Activated naive CD4-positive, alpha-beta T cell treated with anti-CD3 and anti-CD28 coated beads, Interleukin-2, amount 50 U/mL, for 24 hours (primary cell): ENCODE measurements around the gene MED25.

ENCODE experiments used
- H3K27ac Mint-ChIP-seq: one replicate; pipeline ENCODE4 v1.8.0; 2021; ENCODE audit warnings: mild to moderate bottlenecking, mixed read lengths
- H3K27me3 Mint-ChIP-seq: one replicate; pipeline ENCODE4 v1.8.0; 2021; ENCODE audit warnings: mixed read lengths
- H3K36me3 Mint-ChIP-seq: one replicate; pipeline ENCODE4 v1.8.0; 2021; ENCODE audit warnings: mixed read lengths
- H3K4me1 Mint-ChIP-seq: one replicate; pipeline ENCODE4 v1.8.0; 2021; ENCODE audit warnings: mixed read lengths
- H3K4me3 Mint-ChIP-seq: one replicate; pipeline ENCODE4 v1.8.0; 2021; ENCODE audit warnings: mild to moderate bottlenecking, mixed read lengths
- H3K9me3 Mint-ChIP-seq: one replicate; pipeline ENCODE4 v1.8.0; 2021; ENCODE audit warnings: mixed read lengths

MED25 gene

DNA sequence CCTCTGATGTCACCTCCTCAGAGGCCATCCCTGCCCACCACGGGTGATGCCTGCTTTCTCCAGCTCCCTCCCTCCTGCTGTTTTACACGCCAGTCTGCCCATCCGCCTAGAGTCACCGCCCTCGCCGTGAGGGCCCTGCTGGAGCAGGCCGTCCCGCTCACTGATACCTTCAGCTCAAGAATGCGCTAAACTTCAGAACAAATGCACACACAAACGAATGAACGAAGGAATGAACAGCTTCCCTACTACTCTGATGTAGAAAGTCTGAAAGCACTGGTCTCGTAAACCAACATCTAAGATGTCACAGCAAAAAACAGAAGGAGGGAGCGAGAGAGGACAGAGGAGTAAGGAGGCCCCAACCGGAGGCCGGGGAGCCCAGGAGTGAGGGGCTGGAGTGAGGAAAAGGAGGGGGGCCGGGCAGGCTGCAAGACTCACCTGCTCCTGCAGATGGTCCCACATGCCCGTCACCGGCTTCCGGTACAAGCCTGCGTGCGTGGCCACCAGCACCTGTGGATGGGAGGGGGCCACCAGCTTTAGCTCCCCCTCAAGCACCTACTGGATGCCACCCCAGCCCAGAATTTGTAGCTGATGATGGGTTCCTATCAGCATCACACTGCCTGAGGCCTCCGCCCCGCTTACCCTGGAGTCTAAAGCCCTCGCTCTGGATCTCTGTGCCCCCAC, 45.3 kb downstream of the MED25 start:
- no peak overlapping the region for H3K4me3 Mint-ChIP-seq
- peak overlapping the region; percentile 31 for H3K27ac Mint-ChIP-seq
- no peaks in the 10 kb centered on the region for H3K27me3 Mint-ChIP-seq
- peaks cover 40% of the 10 kb centered on the region for H3K4me1 Mint-ChIP-seq
- peaks cover 9% of the 10 kb centered on the region for H3K36me3 Mint-ChIP-seq
- no peaks in the 10 kb centered on the region for H3K9me3 Mint-ChIP-seq

DNA sequence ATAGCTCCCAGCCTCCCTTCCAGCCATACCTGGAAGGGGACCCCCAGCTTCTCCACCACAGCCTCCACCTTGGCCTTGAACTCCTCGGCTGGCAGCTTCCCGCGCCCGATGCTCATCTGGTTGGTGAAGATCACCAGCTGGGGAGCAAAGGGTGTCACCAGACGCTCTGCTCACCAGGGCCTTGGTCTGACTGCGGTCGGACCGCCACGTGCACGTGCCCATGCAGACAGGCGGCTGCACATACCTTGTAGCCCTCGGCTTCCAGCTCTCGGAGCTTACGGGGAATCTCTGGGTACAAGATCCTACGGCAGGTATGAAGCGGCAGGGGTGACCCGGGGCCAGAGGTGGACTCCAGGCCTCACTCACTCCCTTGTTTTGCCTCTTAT, 45.8 kb downstream of the MED25 start:
- peaks cover 40% of the 10 kb centered on the region for H3K4me1 Mint-ChIP-seq
- no peaks in the 10 kb centered on the region for H3K27me3 Mint-ChIP-seq
- H3K4me3 Mint-ChIP-seq = no peak overlapping the region
- H3K9me3 Mint-ChIP-seq = no peaks in the 10 kb centered on the region
- peaks cover 9% of the 10 kb centered on the region for H3K36me3 Mint-ChIP-seq
- H3K27ac Mint-ChIP-seq = no peak overlapping the region

DNA sequence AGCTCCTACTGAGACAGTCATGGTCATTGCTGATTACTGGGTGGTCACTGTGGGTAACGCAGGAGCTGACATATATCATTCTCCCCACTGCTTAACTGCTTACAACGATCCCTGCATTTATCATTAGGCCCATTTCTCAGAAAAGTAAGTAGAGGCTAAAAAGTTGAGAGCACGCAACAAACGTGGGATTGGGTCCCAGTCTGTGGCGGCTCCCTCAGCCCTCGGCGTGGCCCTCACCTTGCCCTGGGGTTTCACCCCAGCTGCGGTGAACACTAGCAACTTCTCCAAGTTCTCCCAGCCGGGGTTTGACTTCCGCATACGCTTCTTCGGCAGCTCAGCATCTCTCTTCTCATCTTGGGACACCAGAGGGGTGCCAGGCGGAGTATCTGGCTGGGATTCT, 46.8 kb downstream of the MED25 start:
- peaks cover 9% of the 10 kb centered on the region for H3K36me3 Mint-ChIP-seq
- H3K27me3 Mint-ChIP-seq = no peaks in the 10 kb centered on the region
- no peaks in the 10 kb centered on the region for H3K9me3 Mint-ChIP-seq
- no peak overlapping the region for H3K27ac Mint-ChIP-seq
- no peak overlapping the region for H3K4me3 Mint-ChIP-seq
- H3K4me1 Mint-ChIP-seq = peaks cover 40% of the 10 kb centered on the region

DNA sequence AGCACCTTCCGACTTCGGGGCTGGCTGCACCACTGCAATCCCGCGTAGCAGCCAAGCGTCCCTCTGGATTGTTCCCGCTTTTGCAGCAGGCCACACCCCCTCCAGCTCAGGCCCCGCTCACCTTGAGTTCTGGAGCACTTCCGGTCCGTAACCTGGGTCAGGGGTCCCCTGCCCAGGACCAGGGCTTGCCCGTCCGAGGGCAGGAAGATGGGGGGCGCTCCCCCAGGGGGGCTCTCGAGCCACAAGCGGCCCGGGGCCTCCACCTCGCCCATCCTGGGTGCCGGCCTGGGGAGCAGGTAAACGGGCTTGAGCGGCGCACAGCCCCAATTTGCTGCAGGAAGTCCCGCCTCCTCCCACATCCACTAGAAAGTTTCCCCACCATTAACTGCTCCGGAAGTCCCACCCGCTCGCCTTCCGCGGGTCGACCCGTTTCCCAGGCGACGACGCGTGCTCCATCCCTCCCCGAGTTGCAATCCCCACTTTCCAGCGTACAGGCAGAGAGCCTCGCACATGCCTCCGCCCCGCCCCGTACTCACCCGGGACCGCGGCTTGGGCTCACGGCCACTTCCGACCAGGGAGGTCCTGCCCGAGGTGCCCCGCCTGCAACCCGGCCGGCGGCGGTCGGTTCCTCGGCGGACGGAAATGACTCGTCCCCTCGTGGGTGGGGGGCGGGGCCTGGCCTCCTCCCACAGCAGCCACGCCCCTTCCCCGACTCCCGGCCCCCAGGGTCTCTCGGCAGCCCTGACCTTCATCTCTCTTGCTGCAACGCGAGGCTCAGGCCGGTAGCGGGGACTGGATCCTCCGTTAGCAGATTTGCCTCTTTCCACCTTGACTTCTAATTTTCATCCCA, 49.1 kb downstream of the MED25 start, which contains the start of gene PNKP:
Gene PNKP (minus strand): TSS at position 644 of the 850 bp plus-strand sequence. CDS start 372 bp downstream, at position 272.
- Mint-ChIP-seq H3K4me1 (peaks cover 48% of the 10 kb centered on the region), H3K27ac (peak within 1 kb of the TSS; percentile 96), H3K27me3 (no peaks in the 10 kb centered on the region), H3K9me3 (no peaks in the 10 kb centered on the region), H3K36me3 (peaks cover 9% of the 10 kb centered on the region), H3K4me3 (peak within 1 kb of the TSS; percentile 94)

DNA sequence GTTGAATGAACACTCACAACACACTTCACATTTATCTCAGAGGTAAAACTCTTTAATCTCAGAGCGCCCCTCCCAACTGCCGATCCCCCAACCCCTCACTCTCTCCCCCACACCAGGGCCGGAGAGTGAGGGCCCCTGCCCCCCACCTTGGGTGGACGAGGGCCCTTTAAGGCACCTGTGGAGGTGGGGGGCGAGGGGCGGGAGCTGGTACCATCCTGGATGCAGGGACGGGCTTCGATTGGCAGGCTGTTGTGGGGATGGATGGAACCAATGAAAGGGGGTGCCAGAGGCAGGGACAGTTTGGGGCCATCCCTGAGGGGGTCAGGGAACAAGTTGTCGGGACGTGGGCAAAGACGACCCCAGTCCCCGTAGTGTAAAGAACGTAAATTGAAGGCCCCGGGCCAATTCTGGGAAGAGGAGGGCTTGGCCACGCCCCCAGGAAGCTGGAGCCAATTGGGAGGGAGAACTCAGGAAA, 51.0 kb downstream of the MED25 start:
- peaks cover 5% of the 10 kb centered on the region for H3K36me3 Mint-ChIP-seq
- H3K27ac Mint-ChIP-seq = no peak overlapping the region
- H3K4me1 Mint-ChIP-seq = peaks cover 42% of the 10 kb centered on the region
- H3K4me3 Mint-ChIP-seq = peak overlapping the region; percentile 36
- H3K9me3 Mint-ChIP-seq = no peaks in the 10 kb centered on the region
- no peaks in the 10 kb centered on the region for H3K27me3 Mint-ChIP-seq

DNA sequence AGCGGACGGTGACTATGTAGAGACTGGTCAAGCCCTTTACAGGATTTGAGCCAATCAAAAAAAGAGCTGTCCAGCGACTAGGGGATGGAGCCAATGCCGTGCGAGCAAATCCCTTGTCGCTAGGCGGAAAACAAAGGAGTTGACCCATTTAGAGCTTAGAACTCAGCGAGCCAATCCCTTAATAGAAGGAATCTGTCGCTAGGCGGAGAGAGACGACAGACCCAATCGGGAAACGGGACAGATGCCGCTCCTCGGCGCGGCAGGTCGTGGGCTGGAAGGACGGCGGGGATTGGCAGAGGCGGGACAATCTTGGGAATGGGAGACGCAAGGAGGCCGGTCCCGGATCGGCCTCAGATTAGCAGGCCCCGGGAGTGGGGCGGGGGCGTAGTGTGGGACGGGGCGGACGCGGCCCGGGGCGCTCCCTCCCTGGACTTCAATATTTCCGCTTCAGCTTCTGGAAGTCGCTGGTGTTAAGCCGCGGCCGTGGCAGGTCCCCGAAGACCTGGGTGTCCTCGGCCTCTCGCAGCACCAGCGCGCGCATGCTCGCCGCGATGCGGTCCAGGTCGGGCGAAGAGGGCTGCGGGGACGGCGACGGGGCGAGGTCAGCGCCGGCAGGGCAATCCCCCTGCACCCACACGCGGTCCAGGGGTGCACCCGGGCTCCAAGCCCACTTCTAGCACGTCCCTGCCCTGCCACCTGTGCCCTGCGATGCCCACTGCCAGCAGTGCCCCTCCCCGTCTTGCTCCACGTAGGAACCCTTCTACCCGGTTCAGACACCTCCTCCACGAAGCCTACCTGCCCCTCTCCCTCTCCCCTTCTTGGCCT, 51.6 kb downstream of the MED25 start:
- Mint-ChIP-seq H3K27ac (no peak overlapping the region), H3K9me3 (no peaks in the 10 kb centered on the region), H3K27me3 (no peaks in the 10 kb centered on the region), H3K4me1 (peaks cover 36% of the 10 kb centered on the region), H3K4me3 (peak overlapping the region; percentile 84), H3K36me3 (peaks cover 2% of the 10 kb centered on the region)

DNA sequence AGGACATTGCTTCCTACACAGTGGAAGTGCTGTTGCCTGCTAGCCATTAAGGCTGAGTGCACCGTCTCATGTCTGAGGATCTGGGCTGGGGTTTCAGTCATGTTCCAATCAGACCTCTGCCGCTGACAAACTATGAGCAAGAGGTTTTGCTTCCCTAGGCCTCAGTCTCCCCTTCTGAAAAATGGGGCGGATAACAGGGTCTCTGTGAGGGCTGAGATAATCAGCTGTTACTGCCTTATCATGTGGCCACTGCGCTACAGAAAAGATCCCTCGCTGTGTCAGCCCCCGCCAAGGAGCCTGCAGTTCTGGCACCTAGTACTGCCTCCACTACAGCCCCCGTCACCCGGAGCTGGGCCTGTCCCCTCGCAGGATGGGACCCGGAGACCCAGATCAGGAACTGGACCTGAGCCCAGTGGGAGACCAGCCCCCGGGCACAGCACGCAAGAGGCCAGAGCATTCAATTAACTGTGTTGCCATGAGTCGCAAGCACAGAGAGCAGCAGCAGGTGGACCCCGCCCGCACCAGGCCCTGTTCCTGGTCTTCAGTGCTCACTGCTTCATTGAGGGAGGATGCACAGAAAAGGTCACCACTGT, 52.3 kb downstream of the MED25 start:
- peaks cover 2% of the 10 kb centered on the region for H3K36me3 Mint-ChIP-seq
- H3K27ac Mint-ChIP-seq = no peak overlapping the region
- H3K27me3 Mint-ChIP-seq = no peaks in the 10 kb centered on the region
- peaks cover 35% of the 10 kb centered on the region for H3K4me1 Mint-ChIP-seq
- no peaks in the 10 kb centered on the region for H3K9me3 Mint-ChIP-seq
- H3K4me3 Mint-ChIP-seq = peak overlapping the region; percentile 84

DNA sequence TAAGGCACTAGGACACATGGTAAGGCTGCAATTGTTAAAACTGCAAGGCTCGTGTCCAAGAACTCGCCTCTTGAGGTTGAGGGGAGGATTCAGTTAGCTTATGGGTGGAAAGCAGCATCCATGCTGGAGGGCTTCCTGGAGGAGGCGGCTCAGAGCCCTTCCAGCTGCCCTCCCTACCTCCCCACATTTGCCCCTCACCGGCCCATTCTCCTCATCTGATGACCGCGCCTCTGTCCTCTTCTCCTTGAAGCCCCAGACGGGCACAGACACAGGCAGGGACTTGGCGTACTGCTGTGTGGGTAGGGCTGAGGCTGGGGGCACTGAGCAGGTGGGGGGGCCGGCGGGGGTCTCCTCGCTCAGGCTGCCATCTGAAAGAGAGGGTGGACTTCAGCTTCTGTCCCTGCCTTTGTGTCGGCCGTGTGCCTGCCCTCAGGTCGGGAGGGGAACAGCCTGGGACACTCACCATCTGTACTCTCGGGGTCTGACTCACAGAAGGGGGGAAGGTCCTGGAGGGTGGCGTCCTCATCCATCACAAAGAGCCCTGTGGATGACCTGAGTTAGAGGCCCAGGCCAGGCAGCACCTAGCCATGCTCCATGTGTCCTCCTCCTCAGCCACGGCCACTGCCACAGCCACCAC, 53.4 kb downstream of the MED25 start:
- Mint-ChIP-seq H3K4me3 (no peak overlapping the region), H3K27me3 (no peaks in the 10 kb centered on the region), H3K9me3 (no peaks in the 10 kb centered on the region), H3K27ac (no peak overlapping the region), H3K36me3 (no peaks in the 10 kb centered on the region), H3K4me1 (peaks cover 31% of the 10 kb centered on the region)

DNA sequence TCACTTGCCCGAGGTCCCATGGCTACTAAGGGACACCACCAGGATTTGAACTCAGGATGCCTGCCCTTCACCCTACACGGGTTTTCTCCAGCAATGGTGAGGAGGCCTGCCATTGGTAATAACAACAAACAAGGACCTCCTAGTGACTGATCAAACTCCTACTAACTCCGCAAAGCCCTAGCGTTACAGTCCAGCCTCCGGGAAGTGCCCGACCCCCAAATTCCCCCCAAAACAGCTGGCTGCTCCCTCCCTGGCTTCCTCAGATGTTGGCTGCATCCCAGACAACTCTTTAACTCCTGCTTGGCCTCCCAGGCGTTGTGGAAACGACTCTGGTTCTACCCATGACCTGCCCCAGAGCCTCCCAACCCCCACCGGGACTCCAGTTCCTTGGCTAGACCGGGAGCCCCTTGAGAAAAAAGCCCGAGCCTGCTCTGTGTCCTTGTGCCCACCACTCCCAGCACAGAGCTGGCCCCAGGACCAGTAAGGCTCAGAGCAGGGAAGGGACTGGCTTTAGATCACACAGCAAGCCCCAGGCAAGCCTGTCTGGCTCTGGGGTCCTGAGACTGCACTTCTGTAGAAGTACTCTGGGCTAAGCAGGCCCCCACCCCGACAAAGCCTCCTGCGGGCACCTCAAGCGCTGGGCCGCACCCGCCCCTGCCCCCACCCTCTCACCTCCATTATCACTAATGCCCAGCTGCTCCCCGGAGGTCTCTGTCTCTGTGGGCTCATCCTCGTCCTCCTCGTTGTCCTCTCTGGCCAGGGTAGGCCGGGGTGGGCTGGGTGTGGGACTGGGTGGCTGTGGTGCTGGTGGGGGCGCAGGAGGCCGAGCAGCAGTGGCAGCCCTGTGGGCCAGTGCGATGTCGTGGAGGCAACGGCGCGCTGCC, 54.4 kb downstream of the MED25 start:
- no peaks in the 10 kb centered on the region for H3K9me3 Mint-ChIP-seq
- H3K4me1 Mint-ChIP-seq = peaks cover 22% of the 10 kb centered on the region
- H3K36me3 Mint-ChIP-seq = no peaks in the 10 kb centered on the region
- H3K4me3 Mint-ChIP-seq = no peak overlapping the region
- no peaks in the 10 kb centered on the region for H3K27me3 Mint-ChIP-seq
- no peak overlapping the region for H3K27ac Mint-ChIP-seq

DNA sequence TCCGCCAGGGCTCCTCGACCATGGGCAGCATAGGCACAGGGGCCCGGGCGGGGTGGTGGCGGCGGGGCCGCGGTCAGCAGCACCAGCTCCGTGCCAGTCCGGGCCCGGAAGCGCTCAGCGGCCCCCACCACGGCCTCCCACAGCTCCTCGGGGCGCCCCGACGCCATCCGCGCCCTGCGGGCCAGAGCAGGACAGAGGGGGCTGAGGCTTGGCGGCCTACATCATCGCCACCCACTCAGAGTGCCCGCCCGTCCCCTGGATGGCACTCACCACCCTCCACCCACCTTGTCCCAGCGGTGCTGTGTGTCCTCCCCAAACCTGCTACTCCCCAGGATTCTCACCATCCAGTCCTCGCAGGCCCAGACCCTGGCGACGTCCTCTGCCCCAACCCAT, 55.0 kb downstream of the MED25 start:
- no peaks in the 10 kb centered on the region for H3K9me3 Mint-ChIP-seq
- H3K4me1 Mint-ChIP-seq = peaks cover 21% of the 10 kb centered on the region
- no peak overlapping the region for H3K27ac Mint-ChIP-seq
- H3K4me3 Mint-ChIP-seq = no peak overlapping the region
- no peaks in the 10 kb centered on the region for H3K36me3 Mint-ChIP-seq
- H3K27me3 Mint-ChIP-seq = no peaks in the 10 kb centered on the region

DNA sequence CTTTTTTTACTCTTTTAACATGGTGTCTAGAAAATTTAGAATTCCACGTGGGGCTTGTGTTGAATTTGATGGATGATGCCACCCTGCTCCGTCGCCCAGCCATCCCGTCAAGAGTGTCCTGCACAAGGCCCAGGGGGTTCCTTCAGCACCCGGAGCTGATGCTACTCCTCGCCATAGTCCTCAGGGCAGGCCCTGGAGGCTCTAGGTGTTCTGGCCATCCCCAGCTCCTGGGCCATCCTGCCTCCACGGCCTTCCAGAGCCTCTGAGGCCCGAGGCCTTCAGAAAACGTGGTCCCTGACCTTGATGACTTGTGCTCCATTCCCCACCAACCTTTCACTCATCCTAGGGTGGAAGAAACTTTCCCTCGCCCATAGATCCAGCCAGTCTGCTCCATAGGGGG, 55.7 kb downstream of the MED25 start:
- no peaks in the 10 kb centered on the region for H3K9me3 Mint-ChIP-seq
- H3K27ac Mint-ChIP-seq = no peak overlapping the region
- H3K4me1 Mint-ChIP-seq = peaks cover 28% of the 10 kb centered on the region
- H3K36me3 Mint-ChIP-seq = no peaks in the 10 kb centered on the region
- no peak overlapping the region for H3K4me3 Mint-ChIP-seq
- no peaks in the 10 kb centered on the region for H3K27me3 Mint-ChIP-seq

DNA sequence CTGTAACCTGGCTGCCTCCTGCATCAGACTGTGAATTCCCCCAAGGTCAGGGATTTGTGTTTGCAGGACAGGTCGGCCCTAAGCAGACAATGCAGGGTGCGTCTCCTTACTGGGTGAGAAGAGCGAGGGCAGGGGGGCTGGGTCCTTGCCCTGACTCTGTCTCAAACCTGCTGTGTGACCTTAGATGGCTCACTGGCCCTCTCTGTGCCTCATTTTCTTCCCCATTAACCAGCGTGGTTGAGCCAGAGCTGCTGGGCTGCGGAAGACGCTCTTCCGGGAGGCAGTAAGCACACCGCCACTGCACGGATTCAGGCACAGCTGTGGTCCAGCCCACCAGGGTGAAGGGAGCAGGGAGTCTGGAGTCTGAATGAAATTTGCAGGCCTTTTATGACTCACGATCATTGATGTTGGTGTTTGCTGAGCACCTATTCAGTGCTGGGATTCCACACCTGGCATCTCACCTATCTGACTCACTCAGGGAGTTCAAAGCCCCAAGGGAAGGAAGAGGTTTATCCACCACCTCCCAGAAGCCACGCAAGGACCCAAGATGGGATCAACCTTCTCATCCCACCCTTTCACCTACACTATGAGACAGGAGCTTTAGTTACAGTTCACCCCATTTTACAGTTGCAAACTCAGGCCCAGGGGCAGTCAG, 56.5 kb downstream of the MED25 start:
- Mint-ChIP-seq H3K4me3 (no peak overlapping the region), H3K36me3 (no peaks in the 10 kb centered on the region), H3K4me1 (peaks cover 33% of the 10 kb centered on the region), H3K27me3 (no peaks in the 10 kb centered on the region), H3K27ac (peak overlapping the region; percentile 59), H3K9me3 (no peaks in the 10 kb centered on the region)

DNA sequence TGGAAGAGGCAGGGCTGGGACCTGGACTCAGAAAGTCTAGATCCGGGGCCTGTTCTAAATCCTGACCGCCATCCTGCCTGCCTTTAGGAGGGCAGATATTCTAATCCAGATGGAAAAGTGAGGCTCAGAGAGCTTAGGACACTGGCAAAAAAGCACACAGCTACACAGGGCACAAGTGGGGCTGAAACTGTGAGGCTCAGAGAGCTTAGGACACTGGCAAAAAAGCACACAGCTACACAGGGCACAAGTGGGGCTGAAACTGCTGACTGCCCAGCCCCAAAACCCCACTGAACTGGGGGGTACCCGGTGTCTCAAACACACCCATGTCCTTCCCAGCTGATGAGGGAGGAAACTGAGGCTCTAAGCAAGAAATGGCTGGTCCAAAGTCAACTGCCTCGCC, 57.1 kb downstream of the MED25 start:
- H3K27ac Mint-ChIP-seq = peak overlapping the region; percentile 59
- no peaks in the 10 kb centered on the region for H3K9me3 Mint-ChIP-seq
- no peaks in the 10 kb centered on the region for H3K36me3 Mint-ChIP-seq
- H3K27me3 Mint-ChIP-seq = no peaks in the 10 kb centered on the region
- no peak overlapping the region for H3K4me3 Mint-ChIP-seq
- H3K4me1 Mint-ChIP-seq = peaks cover 32% of the 10 kb centered on the region
